Activated CD4-positive, alpha-beta T cell treated with anti-CD3 and anti-CD28 coated beads, Interleukin-2, amount 10 ng/mL, durations not matched to agents 24 days and 14 days (primary cell): ENCODE results near the gene BLVRB. TPM values are rescaled to one million over a fixed set of nuclear protein-coding genes. Genes with fewer than 3 reads are reported as not detected.
A peak's percentile ranks its signal among the peaks of the same experiment; 100 is the strongest.

Source experiments
- DNase-seq: peaks from one replicate; pipeline ENCODE4 v3.0.0; 2022
- H3K27ac Mint-ChIP-seq: one replicate; pipeline ENCODE4 v1.8.0; 2022; ENCODE audit warnings: mild to moderate bottlenecking, mixed read lengths
- H3K27me3 Mint-ChIP-seq: one replicate; pipeline ENCODE4 v1.8.0; 2022; ENCODE audit warnings: mixed read lengths
- H3K36me3 Mint-ChIP-seq: one replicate; pipeline ENCODE4 v1.8.0; 2022; ENCODE audit warnings: low read depth, mild to moderate bottlenecking, mixed read lengths
- H3K4me1 Mint-ChIP-seq: one replicate; pipeline ENCODE4 v1.8.0; 2021; ENCODE audit warnings: mixed read lengths
- H3K4me3 Mint-ChIP-seq: one replicate; pipeline ENCODE4 v1.8.0; 2022; ENCODE audit warnings: mild to moderate bottlenecking, moderate library complexity, mixed read lengths
- H3K9me3 Mint-ChIP-seq: one replicate; pipeline ENCODE4 v1.8.0; 2021; ENCODE audit warnings: mixed read lengths
- intact Hi-C: fragments of 100-400 bp; cut with micrococcal nuclease; formaldehyde crosslinking; loops from one replicate; pipeline ENCODE4 v1.15.1; 2023
- total RNA-seq: library from RNA; stranded (reverse); gene quantifications from 2 replicates; pipeline ENCODE4 v1.2.3, GENCODE V29; 2022

BLVRB gene
- total RNA-seq, 1 donor from 2014 or later = 10.6 TPM

DNA sequence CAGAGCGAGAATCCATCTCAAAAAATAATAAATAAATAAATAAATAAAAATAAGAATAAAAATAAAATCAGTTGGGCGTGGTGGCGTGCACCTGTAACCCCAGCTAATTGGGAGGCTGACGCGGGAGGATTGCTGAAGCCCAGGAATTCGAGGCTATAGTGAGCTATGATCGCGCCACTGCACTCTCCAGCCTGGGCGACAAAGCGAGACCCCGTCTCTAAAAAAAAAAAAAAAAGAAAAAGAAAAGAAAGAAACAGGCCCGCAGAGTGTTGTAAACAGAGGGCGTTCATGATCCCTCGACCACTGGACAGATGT lies 45.1 kb downstream of the BLVRB start:
- Mint-ChIP-seq H3K27ac (peak overlapping the region; percentile 83), H3K4me1 (peaks cover 45% of the 10 kb centered on the region), H3K4me3 (peak overlapping the region; percentile 83), H3K27me3 (no peaks in the 10 kb centered on the region), H3K36me3 (peaks cover 17% of the 10 kb centered on the region), H3K9me3 (no peaks in the 10 kb centered on the region)
- no peak for DNase-seq
- intact Hi-C loops = loop anchor here (1.0 to 10.0 kb wide), 6 partner anchors 45 to 844 kb away; partner anchors contain the start of genes BLVRB, COQ8B, HNRNPUL1 and ITPKC

- no peaks in the 10 kb centered on the region for H3K27me3 Mint-ChIP-seq
- DNase-seq = no peak
- no peaks in the 10 kb centered on the region for H3K9me3 Mint-ChIP-seq
- H3K4me1 Mint-ChIP-seq = peaks cover 43% of the 10 kb centered on the region
- intact Hi-C loops = loop anchor here (1.0 to 10.0 kb wide), 6 partner anchors 46 to 845 kb away; partner anchors contain the start of genes BLVRB, COQ8B, HNRNPUL1 and ITPKC
- peak overlapping the region; percentile 46 for H3K4me3 Mint-ChIP-seq
- peak overlapping the region; percentile 21 for H3K27ac Mint-ChIP-seq
- peaks cover 14% of the 10 kb centered on the region for H3K36me3 Mint-ChIP-seq
Observed at GRCh38 chr19:40419780-40420179, 45.8 kb downstream of the BLVRB start.

DNA sequence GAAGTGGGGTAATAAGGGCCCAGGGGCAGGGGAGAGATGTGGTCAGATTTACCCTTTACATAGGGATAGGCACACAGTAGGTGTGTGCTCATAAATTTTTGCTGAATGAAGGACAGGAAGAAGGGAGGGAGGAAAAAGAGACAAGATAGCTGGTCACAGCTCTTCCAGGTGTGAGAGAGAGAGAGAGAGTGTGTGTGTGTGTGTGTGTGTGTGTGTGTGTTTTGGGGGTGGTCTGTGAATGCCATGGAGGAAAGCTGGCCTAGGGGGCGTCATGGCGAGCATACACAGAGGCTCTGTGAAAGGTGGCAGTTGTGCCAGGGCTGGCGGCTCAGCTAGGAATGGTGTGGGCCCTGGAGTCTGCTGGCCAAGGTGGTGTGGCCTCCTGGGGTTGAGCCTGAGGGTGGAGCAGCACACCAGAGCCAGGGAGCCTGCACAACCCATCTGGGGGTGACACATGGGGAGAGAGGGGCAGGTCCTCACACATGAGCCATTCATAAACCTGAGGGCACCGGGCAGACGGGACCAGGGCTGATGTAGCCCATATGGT lies 46.4 kb downstream of the BLVRB start:
- no peak for DNase-seq
- intact Hi-C loops = no loop called here
- Mint-ChIP-seq H3K9me3 (no peaks in the 10 kb centered on the region), H3K27ac (peak overlapping the region; percentile 58), H3K4me3 (peak overlapping the region; percentile 12), H3K36me3 (peaks cover 10% of the 10 kb centered on the region), H3K4me1 (peaks cover 39% of the 10 kb centered on the region), H3K27me3 (no peaks in the 10 kb centered on the region)

DNA sequence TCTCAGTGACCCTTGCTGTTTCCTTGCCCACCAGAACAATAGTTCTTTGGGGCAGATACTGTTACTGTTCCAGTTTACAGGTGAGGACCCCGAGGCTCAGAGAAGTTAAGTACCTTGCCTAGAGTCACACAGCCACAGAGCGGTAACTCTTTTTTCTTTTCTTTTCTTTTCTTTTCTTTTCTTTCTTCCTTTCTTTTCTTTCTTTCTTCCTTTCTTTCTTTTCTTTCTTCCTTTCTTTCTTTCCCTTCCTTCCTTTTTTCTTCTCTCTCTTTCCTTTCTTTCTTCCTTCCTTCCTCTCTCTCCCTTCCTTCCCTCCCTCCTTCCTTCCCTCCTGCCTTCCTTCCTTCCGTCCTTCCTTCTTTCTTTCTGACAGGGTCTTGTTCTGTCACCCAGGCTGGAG lies 47.5 kb downstream of the BLVRB start:
- intact Hi-C loops = no loop called here
- Mint-ChIP-seq H3K36me3 (peaks cover 8% of the 10 kb centered on the region), H3K27ac (peak overlapping the region; percentile 27), H3K4me3 (no peak overlapping the region), H3K4me1 (peaks cover 40% of the 10 kb centered on the region), H3K27me3 (no peaks in the 10 kb centered on the region), H3K9me3 (no peaks in the 10 kb centered on the region)
- no peak for DNase-seq

- intact Hi-C loops = no loop called here
- DNase-seq = no peak
- Mint-ChIP-seq H3K27me3 (no peaks in the 10 kb centered on the region), H3K36me3 (peaks cover 8% of the 10 kb centered on the region), H3K4me1 (peaks cover 39% of the 10 kb centered on the region), H3K27ac (no peak overlapping the region), H3K4me3 (no peak overlapping the region), H3K9me3 (no peaks in the 10 kb centered on the region)
Observed at GRCh38 chr19:40417643-40417981, 47.9 kb downstream of the BLVRB start.

DNA sequence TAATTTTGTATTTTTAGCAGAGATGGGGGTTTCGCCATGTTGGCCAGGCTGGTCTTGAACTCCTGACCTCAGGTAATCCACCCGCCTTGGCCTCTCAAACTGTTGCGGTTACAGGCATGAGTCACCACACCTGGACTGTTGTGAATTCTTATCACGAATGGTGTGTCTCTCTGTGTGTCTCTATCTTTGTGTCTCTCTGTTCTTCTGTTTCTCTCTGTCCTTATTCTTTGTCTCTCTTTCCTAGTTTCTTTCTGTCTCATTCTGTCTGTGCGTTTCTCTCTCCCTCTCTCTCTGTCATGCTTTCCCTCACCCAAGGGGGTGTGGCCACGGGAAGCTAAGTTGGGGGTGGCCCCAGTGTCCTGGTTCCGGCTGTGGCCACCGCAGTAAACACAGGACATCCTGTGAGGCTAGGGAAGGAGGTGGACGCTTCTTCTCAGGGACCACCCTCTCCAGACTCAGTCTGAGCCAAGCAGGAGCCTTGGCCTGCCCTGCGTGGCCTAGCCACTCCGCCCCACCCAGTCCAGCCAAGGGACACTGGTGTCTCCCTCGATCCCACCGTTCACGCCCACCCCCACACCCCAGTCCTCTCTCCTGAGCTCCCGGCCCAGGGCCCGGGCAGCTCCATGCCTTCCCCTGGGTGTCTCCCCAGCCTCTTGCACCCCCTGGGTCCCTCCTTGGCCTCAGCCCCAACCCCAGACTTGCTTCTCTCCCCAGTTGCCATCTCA lies 48.5 kb downstream of the BLVRB start:
- Mint-ChIP-seq H3K27ac (peak overlapping the region; percentile 14), H3K4me3 (peak overlapping the region; percentile 18), H3K4me1 (peaks cover 34% of the 10 kb centered on the region), H3K9me3 (no peaks in the 10 kb centered on the region), H3K36me3 (peaks cover 4% of the 10 kb centered on the region), H3K27me3 (no peaks in the 10 kb centered on the region)
- peak; percentile 70 for DNase-seq
- intact Hi-C loops = no loop called here

- no peak overlapping the region for H3K27ac Mint-ChIP-seq
- no peaks in the 10 kb centered on the region for H3K9me3 Mint-ChIP-seq
- no peaks in the 10 kb centered on the region for H3K36me3 Mint-ChIP-seq
- no peak overlapping the region for H3K4me3 Mint-ChIP-seq
- intact Hi-C loops = no loop called here
- no peaks in the 10 kb centered on the region for H3K27me3 Mint-ChIP-seq
- peaks cover 31% of the 10 kb centered on the region for H3K4me1 Mint-ChIP-seq
- no peak for DNase-seq
Observed at GRCh38 chr19:40415768-40416167, 49.8 kb downstream of the BLVRB start.

DNA sequence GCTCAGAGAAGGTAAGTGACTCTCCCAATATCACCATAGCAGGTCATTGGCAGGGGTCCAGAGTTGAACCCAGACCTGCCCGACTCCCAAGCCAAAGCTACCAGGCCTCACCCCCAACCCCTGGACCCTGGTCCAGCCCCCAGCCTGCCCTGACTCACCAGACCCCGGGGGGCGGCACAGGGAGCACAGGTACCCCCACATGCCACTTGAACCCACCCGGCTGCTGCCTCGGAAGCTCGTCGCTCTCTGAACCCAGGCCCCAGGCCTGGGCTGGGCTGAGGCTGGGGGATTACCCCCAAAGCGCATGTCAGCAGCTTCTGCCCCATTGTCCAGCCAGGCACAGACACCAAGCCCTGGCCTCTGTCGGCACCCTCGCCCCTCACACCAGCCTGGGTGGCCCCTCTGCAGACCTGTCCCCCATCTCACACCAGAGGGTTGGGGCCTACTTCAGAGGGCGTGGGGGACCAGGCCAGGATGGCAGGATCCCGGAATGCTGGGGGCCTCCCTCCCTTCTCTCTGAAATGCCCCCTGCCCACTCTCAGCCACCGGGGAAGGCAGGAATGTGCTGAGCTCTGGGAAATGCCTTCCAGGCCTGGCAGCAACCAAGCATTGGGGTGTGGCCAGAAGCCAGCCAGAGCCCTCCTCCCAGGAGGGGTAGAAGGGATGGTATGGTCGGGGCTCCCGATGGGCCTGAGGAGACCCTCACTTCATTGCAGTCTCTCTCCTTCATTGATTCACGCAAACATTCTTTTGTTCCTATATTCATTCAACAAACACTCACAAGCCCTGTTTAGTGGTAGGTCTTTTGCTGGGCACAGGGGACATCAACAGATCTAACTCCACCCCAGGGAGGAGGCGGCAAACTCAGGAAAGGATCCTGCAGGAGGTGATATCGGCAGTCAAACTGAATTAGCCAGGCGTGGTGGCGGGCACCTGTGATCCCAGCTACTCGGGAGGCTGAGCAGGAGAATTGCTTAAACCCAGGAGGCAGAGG lies 50.7 kb downstream of the BLVRB start:
- H3K36me3 Mint-ChIP-seq = no peaks in the 10 kb centered on the region
- H3K27me3 Mint-ChIP-seq = no peaks in the 10 kb centered on the region
- H3K4me3 Mint-ChIP-seq = no peak overlapping the region
- intact Hi-C loops = no loop called here
- DNase-seq = no peak
- no peaks in the 10 kb centered on the region for H3K9me3 Mint-ChIP-seq
- no peak overlapping the region for H3K27ac Mint-ChIP-seq
- peaks cover 30% of the 10 kb centered on the region for H3K4me1 Mint-ChIP-seq

GRCh38 chr19:40413291-40413845 lies 52.2 kb downstream of the BLVRB start, which contains the start of gene PRX:
Gene PRX (minus strand): TSS chr19:40413378. CDS start chr19:40407932, 5,446 bp downstream.
- H3K36me3 Mint-ChIP-seq = no peaks in the 10 kb centered on the region
- peaks cover 21% of the 10 kb centered on the region for H3K4me1 Mint-ChIP-seq
- H3K9me3 Mint-ChIP-seq = no peaks in the 10 kb centered on the region
- no peaks in the 10 kb centered on the region for H3K27me3 Mint-ChIP-seq
- no peak within 1 kb of the TSS for H3K27ac Mint-ChIP-seq
- no peak for DNase-seq
- intact Hi-C loops = no loop called here
- H3K4me3 Mint-ChIP-seq = no peak within 1 kb of the TSS

GRCh38 chr19:40412866-40413265 lies 52.7 kb downstream of the BLVRB start:
- intact Hi-C loops = no loop called here
- H3K4me1 Mint-ChIP-seq = peaks cover 19% of the 10 kb centered on the region
- DNase-seq = no peak
- H3K36me3 Mint-ChIP-seq = no peaks in the 10 kb centered on the region
- H3K27ac Mint-ChIP-seq = no peak overlapping the region
- H3K27me3 Mint-ChIP-seq = no peaks in the 10 kb centered on the region
- H3K9me3 Mint-ChIP-seq = no peaks in the 10 kb centered on the region
- H3K4me3 Mint-ChIP-seq = no peak overlapping the region

DNA sequence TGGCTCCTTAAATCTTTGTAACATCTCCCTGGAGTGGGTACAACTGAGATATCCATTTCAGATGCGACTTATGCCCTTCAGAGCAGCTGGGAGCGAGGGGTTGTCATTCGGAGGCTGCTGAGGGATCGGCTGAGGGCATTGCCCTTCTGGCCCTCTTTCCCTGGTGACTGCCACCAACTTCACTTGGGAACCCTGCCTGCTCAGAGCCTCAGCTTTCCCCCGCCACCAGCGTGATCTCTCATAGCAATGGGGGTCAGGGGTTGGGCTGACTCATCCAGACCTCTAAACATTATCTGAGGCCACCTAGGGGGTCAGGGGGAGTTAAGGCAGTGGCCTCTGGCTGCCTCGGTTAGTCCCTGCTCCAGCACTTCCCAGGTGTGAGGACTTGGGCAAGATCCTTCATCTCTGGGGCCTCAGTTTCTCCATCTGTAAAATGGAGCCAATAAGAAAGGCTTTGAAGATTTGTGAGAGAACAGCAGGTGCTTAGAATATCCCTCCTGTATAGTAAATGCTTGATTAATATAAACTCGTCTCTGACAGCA lies 53.5 kb downstream of the BLVRB start:
- peaks cover 17% of the 10 kb centered on the region for H3K4me1 Mint-ChIP-seq
- no peak for DNase-seq
- no peak overlapping the region for H3K4me3 Mint-ChIP-seq
- H3K27ac Mint-ChIP-seq = no peak overlapping the region
- no peaks in the 10 kb centered on the region for H3K27me3 Mint-ChIP-seq
- no peaks in the 10 kb centered on the region for H3K36me3 Mint-ChIP-seq
- no peaks in the 10 kb centered on the region for H3K9me3 Mint-ChIP-seq
- intact Hi-C loops = no loop called here

GRCh38 chr19:40411125-40411842 lies 54.3 kb downstream of the BLVRB start:
- Mint-ChIP-seq H3K4me1 (peaks cover 13% of the 10 kb centered on the region), H3K36me3 (no peaks in the 10 kb centered on the region), H3K27ac (no peak overlapping the region), H3K4me3 (no peak overlapping the region), H3K9me3 (no peaks in the 10 kb centered on the region), H3K27me3 (no peaks in the 10 kb centered on the region)
- intact Hi-C loops = no loop called here
- DNase-seq = no peak

DNA sequence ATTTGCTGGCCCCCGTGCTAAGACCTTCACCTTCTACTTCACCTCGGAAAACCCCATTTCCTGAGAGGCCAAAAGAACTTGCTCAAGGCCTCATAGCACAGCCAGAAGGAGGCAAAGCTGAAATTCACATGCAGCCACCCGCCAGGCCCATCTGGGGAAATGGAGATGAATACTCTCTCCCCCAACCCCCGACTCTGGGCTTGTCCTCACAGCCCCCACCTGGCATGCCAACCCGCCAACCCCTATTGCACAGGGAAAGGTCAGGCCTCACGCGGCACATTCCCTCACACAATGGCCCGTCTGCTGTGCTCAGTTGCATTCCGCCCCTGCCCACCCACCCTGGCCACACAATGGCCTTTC lies 55.5 kb downstream of the BLVRB start:
- intact Hi-C loops = no loop called here
- Mint-ChIP-seq H3K4me1 (peaks cover 10% of the 10 kb centered on the region), H3K27me3 (no peaks in the 10 kb centered on the region), H3K4me3 (no peak overlapping the region), H3K27ac (no peak overlapping the region), H3K36me3 (no peaks in the 10 kb centered on the region), H3K9me3 (no peaks in the 10 kb centered on the region)
- no peak for DNase-seq
